ENCODE results near the gene HNRNPA3.
"Not testable (repeated sequence)": the region's sequence is repeated elsewhere in the genome, so short reads cannot be mapped to it uniquely, and the experiment has no call there.

Gene HNRNPA3

DNA sequence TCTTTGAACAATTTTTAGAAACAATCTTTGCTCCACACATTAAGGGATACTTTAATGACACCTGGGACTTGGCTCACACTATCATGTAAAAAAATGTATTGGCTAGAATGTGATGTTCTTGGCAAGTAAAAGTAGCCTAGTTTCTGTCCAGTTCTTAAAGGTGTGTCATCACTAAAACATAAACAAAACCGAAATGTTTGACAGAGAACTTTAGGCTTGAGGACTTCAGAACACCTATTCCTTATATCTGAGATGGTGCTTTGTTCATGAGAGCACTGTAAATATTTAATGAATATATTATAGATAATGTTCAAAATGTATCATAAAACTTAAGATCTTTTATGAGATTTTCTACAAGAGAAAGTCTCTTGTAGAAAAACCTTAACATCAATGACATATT lies 19.8 kb upstream of the HNRNPA3 start:
- DNase-seq (ENCODE audit: low spot score), result no peak
- TF ChIP-seq, protein P1, sequence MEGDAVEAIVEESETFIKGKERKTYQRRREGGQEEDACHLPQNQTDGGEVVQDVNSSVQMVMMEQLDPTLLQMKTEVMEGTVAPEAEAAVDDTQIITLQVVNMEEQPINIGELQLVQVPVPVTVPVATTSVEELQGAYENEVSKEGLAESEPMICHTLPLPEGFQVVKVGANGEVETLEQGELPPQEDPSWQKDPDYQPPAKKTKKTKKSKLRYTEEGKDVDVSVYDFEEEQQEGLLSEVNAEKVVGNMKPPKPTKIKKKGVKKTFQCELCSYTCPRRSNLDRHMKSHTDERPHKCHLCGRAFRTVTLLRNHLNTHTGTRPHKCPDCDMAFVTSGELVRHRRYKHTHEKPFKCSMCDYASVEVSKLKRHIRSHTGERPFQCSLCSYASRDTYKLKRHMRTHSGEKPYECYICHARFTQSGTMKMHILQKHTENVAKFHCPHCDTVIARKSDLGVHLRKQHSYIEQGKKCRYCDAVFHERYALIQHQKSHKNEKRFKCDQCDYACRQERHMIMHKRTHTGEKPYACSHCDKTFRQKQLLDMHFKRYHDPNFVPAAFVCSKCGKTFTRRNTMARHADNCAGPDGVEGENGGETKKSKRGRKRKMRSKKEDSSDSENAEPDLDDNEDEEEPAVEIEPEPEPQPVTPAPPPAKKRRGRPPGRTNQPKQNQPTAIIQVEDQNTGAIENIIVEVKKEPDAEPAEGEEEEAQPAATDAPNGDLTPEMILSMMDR (IDR thresholded peaks at IDR 0.05; ENCODE audit: extremely low read depth, missing control alignments), result no peak

DNA sequence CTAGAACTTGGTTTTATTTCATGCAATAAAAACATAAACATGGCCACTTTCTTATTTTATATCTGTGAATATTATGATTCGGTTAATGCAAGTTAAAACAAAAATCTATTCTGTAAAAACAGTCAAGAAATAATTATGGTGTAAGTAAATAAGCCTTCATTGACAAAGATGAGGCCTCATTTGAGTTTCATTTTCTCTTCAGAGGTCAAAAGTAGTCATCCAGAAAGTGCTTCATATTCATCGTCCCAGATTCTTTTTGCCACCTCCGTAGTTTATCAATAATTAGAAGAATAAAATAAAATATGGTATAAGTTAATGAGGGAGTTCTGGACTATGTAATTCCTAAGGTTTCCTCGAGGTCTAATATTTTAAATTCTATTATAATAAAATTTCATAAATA lies 19.4 kb upstream of the HNRNPA3 start:
- DNase-seq (ENCODE audit: low spot score), result peak; percentile 40

DNA sequence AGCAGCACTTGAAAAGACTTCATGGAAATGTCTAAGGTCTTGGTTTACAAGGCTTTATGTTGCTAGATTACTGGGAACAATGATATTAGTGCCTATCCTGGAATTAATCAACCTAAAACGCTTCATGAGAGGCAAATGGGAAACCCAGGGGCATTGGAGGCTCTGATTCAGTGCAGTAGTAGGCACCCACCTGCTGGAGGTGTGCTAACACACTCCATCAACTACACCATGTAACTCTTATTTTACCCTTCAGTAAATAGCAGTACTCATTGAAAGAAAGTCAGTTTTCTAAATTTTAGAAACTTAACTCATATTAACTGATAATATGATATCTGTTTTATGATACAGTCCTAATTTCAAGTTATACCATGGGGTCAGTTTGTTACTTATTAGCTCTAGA lies 17.4 kb upstream of the HNRNPA3 start:
- no peak for DNase-seq (ENCODE audit: low spot score)
- TF ChIP-seq, protein P1 (IDR thresholded peaks at IDR 0.05; ENCODE audit: extremely low read depth, missing control alignments), result no peak

More for the DNA sequence above, 19.4 kb upstream of the HNRNPA3 start:
- TF ChIP-seq, protein P1 (IDR thresholded peaks at IDR 0.05; ENCODE audit: extremely low read depth, missing control alignments), result no peak

DNA sequence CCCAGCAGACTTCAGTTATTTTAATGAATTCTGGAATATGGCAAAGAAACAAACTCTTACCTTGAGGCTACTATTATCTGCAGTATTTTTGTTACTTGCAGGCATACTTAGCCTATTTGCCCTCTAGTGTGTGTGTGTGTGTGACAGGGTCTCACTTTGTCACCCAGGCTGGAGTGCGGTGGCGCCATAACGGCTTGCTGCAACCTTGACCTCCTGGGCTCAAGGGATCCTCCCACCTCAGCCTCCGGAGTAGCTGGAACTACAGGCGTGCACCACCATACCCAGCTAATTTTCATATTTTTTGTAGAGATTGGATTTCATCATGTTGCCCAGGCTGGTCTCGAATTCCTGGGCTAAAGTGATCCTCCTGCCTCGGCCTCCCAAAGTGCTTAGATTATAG lies 12.2 kb upstream of the HNRNPA3 start:
- not testable (repeated sequence) for DNase-seq (ENCODE audit: low spot score)

DNA sequence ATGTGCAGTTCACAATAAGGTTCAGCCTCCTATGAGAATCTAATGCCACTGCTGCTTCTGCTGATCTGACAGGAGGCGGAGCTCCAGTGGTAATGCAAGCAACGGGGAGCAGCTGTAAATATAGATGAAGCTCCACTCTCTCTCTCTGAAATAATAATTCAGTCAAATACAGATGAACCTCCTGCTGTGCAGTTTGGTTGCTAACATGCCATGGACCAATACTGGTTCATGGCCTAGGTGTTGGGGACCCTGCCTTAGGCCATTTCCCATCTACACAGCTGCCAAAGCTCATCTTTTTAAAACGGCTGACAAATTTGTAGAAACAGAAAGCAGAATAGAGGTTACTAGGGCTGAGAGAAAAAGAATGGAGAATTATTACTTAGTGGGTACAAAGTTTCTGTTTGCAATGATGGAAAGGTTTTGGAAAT lies 10.7 kb upstream of the HNRNPA3 start:
- no peak for DNase-seq (ENCODE audit: low spot score)
- TF ChIP-seq, protein P1 (IDR thresholded peaks at IDR 0.05; ENCODE audit: extremely low read depth, missing control alignments), result no peak

DNA sequence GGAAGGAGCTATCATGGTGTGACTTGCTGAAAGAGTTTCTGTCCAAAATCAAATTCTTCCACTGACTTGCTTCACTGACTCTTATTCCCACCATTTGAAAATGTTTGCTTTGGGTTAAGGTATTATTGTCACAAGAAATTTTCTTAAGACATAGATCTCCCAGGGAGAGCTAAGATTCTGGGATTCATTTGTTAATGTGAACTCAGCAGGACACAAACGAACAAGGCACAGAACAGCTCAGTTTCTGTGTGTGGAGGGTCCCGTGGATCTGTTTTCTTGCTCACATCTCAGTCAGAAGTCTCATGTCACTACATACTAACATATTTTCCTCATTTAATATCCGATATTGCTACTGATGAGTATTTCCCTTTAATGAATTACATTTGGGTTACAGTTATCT lies 8.2 kb upstream of the HNRNPA3 start:
- TF ChIP-seq, protein P1 (IDR thresholded peaks at IDR 0.05; ENCODE audit: extremely low read depth, missing control alignments), result no peak
- DNase-seq (ENCODE audit: low spot score), result no peak

DNA sequence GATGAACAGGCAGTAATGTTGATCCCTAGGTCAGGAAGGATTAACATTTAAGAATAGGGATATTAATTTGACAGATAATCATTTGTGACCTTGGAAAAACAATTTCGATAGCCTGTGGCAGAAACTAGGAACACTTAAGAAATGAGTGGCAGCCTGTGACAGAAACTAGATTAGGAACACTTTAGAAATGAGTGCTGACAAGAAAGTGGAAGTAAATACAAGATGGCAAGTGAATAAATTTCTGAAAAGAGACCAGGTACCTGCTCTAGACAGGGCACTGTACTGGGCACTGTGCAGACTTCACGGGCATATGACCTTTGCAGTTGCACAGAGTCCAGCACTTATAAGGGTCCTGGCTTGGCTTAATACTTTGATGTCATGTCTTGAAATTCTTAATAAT lies 5.5 kb upstream of the HNRNPA3 start:
- TF ChIP-seq, protein P1 (IDR thresholded peaks at IDR 0.05; ENCODE audit: extremely low read depth, missing control alignments), result no peak
- peak; percentile 46 for DNase-seq (ENCODE audit: low spot score)

DNA sequence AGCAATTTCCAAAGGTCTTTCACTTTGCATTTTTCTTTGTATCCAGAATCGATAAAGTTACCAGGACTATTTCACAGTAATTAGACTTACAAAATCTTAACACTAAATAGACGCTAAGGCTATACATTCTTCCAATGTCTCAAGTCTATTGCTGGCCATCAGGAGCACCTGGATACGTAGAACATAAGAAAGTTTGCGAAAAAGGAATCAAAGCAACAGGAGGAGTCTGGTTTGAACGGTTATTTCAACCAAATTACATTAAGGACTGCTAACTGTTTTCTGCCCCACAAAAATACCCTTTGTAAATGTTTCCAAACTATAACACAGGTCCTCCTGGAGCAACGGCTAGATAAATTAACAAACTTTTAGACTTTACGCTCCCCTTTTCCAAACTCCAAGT lies 1.4 kb upstream of the HNRNPA3 start:
- TF ChIP-seq, protein P1 (IDR thresholded peaks at IDR 0.05; ENCODE audit: extremely low read depth, missing control alignments), result no peak
- no peak for DNase-seq (ENCODE audit: low spot score)
